Fibroblast of gingiva (primary cell): ENCODE data around the gene PRDM16.

ENCODE experiments used
- DNase-seq: peaks from one replicate; pipeline ENCODE4 v3.0.0-alpha.2; 2011; ENCODE audit warnings: low read depth

The PRDM16 gene

DNA sequence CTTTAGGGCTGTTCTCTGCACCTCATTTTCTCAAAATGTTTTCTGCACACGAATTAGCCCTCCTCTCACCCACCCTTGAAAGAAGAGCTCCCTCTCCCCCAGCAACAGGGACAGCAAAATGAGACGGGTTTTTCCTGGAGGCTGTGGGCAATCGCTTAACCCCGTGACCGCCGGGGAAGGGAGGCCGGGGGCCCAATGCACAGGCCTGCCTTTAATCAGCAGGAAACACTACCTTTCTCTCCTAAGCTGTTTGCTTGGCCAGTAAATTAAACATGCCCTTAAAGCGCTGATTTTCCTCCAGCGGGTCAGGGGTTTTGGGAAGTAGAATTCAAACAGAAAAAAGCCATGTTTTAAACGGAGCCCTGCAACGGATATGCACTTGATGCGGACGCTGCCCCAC is 114.4 kb downstream of the PRDM16 start:
- no peak for DNase-seq

DNA sequence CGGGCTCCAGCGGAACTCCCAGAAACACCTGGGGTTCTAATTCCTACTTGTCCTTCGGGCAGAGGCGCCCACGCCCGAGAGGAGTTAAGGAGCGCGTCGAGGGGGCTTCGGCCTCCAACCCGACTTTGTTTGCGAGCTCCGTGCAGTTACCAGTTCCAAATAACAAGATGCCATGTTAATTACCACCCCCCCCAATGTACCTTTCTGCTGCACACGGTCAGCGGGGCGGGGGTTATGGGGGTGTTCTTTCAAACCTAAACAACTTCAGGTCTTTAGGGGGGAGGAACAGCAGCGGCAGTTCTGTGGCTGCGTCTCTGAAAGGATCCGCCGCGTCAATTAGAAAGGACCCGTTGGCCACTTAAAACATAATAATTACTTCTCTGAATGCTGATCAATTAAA is 114.8 kb downstream of the PRDM16 start:
- no peak for DNase-seq

DNA sequence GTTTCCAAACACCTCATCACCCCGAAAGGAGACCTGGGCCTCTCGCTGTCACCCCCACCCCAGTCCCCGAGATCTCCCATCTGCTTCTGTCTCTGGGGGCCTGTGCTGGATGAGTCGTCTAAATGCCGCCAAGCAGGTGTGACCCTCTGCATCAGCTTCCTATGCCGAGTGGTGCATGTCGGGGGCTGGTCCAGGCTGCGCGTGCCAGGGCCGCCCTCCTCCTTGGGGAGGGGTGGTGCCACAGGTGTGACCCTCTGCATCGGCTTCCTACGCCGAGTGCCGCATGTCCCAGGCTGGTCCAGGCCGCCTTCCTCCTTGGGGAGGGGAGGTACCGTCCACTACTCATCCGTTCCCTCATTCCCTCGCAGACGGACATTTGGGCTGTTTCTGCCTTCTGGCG is 115.7 kb downstream of the PRDM16 start:
- DNase-seq, result no peak

GRCh38 chr1:3185896-3186525 is 117.0 kb downstream of the PRDM16 start:
- no peak for DNase-seq

DNA sequence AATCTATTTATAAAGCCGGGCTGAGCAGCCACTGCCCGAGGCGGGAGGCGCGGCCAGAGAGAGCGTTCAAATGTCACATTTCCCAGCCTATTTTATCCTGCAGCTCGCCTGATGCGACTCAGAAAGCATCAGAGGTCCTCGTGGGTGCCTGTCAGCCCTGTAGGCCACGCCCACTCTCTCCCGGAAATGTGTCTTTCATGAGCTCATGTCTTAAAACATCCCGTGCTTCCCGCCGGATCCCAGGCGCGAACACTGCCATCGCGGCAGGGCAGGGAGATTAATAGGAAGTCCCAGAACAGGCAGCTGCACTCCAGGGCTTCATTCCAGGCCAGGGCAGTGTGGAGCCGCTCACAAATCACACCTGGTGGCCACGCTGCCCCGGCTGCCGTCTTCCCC is 117.5 kb downstream of the PRDM16 start:
- DNase-seq, result no peak

DNA sequence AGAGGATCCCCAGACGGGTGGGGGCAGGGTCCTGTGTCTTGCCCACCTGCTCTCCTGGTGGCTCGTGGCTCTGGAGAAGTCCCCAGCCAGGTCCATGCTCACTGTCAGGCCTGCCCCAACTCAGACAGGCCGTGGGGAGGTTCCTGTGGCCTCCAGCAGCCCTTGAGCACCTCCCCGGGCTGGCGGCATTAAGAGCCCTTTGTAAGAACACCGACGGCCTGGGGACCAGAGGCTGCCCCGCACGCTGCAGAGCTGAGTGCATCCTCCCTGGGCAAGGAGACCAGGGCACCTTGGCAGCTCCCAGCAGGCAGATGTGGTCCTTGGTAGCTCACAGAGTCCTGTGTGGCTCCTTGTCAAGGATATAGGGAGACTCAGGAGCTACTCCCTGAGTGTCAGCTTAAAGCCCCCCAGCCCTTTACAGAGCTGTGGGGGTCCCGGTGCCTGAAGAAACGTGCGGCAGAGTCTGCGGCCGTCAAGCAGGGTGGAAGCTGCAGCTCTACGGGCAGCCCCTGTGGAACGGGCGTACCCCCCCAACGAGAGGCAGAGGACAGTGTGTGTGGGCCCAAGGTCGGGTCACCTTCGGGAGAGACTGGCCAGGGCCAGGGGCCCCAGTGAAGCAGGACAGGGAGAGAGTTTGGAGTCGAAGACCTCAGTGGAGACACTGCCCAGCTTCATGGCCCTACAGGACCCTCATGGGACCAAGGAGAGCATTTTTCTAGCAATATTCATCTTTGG is 118.6 kb downstream of the PRDM16 start:
- no peak for DNase-seq

DNA sequence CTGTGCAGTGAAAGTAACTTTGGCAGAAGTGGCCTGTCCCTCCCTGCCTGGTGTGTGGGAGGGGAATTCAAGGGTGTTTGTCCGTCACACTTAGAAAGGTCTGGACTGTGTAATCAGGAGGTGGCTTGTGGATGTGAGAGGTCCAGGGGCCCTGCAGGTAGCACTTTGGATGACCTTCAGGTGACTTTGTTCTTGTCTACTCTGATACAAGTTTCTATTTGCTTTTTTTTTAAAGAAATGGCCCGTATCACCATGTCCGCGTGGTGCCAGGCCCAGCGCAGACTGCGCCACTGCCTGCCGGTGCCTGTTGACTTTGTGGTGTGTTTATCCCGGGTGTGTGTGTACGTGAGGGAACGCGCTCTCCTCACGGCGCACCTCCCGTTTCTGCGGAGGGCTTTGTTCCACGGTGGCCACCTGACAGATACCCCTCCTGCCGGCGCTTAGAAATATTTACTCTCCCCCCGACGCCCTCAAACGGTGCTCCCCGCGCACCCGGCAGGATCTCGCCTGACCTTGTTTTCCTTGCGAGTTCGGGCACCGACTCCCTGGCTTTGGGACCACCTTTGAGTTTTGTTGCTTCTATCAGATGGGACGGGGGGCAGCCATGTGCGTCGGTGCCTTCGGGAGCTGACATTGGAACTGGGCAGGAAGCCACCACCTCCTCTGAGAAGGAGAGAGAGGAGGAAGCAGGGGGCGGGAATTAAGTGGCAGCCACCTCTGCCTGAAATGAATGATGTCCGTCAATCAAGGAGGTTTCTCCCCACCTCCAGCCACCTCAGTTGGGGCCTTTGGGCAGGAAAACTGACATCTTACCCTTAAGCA is 119.4 kb downstream of the PRDM16 start:
- DNase-seq, result no peak

DNA sequence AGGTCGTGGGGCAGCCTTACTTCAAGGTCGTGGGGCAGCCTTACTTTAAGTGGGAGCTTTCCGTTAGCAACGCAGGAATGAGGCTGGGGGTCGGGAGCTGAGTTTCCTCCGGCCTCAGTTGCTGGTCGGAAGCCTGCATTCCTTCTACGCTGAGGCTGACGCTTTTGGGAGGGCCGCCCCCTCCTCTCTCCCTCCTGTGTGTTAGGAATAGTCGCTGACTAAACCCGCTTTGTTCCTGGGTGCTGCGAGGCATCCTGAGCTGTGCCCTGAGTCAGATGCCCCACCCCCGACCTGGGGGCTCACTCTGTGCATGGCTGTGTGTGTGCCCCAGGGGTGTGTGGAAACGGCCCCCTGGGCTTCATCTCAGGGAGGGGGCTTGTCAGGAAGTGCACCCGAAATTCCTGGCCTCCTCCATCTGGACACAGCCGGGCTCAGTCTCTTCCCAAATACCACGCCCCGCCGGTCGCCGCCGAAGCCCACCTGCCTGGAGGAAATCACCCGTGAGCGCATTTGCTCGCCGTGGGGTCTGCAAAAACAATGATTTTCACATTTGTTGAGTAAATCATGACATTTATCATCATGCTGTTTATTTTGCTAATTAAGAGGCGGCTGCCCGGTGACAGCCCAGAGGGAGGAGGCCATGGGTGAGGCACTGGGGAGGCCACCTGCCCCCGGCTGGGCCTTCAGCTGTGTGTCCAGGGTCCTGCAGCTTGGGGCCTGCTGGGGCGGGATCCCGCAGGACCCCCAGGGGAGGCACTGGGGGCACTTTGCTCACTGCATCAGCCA is 121.4 kb downstream of the PRDM16 start:
- DNase-seq, result no peak

DNA sequence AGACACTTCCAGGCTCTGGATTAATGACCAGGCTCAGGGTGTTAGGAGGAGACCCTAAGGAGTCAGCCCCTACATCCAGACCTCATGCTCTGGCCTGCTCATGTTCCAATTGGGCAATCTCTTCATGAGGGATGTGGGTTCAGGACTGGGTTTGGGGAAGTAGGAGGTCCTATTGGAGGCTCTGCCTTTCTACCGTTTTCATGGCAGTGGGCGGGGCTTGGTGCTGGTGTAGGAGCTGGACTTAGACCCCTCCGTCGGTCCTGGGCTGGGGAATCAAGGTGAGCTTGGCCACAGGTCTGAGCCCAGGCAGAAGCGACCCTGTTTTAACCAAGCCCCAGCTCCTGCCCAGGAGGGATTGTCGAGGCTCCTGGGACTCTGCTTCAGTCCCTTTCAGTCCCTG is 123.4 kb downstream of the PRDM16 start:
- DNase-seq, result no peak

DNA sequence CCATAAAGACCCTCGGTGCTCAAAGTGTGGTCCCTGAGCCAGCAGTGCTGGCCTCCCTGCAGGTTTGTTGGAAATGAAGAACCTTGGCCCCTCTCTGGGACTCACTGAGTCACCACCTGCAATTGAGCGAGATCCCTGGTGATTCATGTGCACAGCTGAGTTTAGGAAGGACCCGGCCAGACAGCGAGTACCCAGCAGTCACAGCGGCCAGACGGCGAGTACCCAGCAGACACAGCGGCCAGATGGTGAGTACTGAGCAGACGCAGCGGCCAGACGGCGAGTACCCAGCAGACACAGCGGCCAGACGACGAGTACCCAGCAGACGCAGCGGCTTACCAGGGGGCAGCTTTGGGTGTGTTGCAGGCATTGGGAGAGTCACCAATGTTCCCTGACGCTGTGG is 123.8 kb downstream of the PRDM16 start:
- no peak for DNase-seq

DNA sequence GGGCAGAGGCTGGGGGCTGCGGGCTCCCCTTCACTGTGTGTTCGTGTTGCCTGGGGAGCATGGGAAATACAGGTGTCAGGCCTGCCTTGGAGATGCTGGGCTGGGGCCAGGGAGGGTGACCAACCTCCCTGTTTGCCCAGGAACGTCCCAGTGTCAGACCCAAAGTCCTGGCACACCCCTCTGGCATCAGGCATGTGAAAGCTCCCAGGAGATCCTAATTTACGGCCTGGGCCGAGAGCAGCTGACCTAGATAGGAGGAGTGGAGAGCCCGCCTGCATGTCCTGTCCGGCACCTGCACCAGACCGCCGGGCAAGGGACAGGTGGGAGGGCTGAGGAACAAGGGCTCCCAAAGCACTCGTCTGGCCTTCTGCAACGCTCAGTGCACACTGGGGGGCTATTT is 124.8 kb downstream of the PRDM16 start:
- no peak for DNase-seq

GRCh38 chr1:3194760-3195479 is 125.9 kb downstream of the PRDM16 start:
- no peak for DNase-seq

- DNase-seq, result no peak
Observed at GRCh38 chr1:3195480-3195815, 126.4 kb downstream of the PRDM16 start.

DNA sequence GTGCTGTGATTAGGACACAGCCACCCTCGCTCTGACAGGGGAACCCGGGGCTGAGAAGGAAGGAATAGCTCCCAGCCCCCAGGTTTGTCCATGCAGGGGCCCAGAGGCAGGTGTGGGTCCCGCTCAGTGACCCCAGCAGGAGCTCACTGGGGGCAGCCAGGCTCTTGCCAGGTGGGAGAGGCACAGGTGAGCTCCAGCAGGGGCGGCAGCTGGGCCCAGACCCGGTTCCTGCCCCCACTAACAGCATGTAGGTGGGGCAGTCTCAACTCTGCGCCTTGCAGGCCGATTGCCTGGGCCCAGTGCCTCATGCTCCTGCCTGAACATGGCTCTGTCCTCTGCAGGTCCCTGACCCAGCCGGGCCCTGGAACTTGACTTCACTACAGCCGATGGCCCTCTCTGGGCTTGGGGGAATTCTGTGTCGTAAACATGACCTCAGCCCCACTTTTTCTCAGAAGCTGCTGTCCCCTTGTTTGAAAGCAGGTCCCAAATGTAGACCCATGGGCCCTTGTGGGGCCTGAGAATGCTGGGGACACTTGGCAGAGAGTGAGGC is 127.0 kb downstream of the PRDM16 start:
- DNase-seq, result no peak

DNA sequence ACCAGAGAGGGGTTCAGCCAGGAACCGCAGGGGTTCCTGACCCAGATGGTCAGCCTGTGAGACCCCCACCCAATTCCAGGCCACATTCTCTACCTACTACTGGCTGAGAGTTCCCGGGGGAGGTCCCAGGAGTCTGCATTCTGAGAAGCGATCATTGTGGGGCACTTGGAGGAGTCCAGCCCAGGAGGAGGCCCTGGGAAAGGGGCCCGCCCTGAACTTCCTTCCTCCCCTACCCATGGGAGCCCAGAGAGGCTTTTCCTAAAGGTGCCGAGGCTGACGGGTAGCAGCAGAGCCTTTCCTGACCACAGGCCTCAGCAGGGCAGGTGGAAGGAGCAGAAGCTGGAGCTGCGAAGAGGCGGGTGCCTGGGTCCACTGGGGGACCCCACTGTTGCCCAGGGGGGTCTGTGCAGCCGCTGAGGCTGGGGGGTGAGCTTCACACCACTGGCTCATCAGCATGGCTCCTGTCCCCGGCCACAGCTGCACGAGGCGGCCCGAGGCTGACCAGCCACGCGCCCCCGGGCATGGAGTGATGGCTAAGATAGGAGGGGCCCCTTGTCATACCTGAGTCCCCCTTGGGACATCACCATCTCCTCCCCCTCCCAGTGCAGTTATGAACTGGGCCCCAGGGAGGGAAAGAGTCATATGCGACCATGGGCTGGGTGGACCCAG is 127.7 kb downstream of the PRDM16 start:
- no peak for DNase-seq

DNA sequence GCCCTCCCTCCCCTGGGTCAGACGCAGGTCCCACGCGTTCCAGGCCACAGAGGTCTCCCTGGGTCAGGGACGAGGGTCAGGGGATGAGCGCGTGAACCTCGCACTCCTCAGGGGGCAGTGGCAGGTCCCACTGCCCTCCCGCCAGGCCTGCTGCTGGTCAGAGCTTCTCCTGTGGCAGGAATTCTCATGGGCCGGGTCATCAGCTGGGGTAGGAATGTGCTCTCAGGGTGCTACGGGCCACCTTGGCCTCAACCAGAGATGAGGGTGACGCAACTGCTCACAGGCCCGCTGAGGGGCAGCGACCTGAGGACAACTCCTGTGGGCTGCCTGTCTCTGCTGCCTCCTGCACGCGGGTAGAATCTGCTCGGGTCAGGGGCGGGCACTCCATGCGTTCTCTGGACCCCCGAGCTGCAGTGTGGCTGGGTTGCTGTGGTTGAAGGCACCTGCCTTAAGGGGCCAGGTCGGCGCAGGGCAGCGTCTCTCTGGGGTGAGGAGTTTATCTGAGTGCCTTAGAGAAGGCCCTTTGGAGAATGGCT is 128.8 kb downstream of the PRDM16 start:
- no peak for DNase-seq

GRCh38 chr1:3198371-3199271 is 129.6 kb downstream of the PRDM16 start:
- DNase-seq, result no peak

GRCh38 chr1:3204725-3205124 is 135.7 kb downstream of the PRDM16 start:
- no peak for DNase-seq

GRCh38 chr1:3205815-3206214 is 136.8 kb downstream of the PRDM16 start:
- DNase-seq, result no peak

DNA sequence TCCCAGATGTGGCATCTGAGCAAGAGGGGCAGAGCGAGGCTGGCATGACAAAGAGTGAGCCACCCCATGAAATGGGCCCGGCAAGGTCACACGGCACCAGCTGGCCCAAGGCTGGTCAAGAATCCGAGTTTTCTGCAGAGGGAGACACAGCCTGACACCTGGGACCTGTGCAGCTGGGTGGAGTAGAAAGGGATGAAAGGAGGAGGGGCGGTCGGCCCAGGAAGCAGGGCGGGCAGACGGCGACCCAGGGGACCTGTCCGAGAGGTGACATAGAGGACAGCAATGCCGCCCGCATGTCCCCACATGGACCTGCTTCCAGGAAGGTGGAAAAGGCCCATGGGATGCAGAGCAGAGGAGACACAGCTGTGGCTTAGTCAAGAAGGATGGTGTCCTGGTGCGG is 137.7 kb downstream of the PRDM16 start:
- DNase-seq, result no peak
